DND-41 (cell line): ENCODE results near the gene CYB5B.

Experiments
- ATAC-seq: fragments of 200-7000 bp; cut with Tn5 transposase; 3 replicates; pipeline ENCODE4 v1.9.1; 2021; ENCODE audit warnings: low read depth; ENCODE audit not compliant: insufficient read depth
- DNase-seq: peaks from one replicate; pipeline ENCODE4 v3.0.0-alpha.2; 2020
- H2AFZ ChIP-seq: 2 replicates; pipeline ENCODE4 v1.6.0; 2012; ENCODE audit warnings: low read depth, low read length
- H3K27ac ChIP-seq: 2 replicates; pipeline ENCODE4 v1.5.1; 2012; ENCODE audit warnings: low read length, inconsistent platforms
- H3K27me3 ChIP-seq: fragments of 200-600 bp; sonication (generic); 2 replicates; pipeline ENCODE4 v1.6.0; 2012; ENCODE audit warnings: low read length, mild to moderate bottlenecking, inconsistent platforms; ENCODE audit not compliant: insufficient read depth, poor library complexity
- H3K36me3 ChIP-seq: 2 replicates; pipeline ENCODE4 v1.5.1; 2012; ENCODE audit warnings: low read length, inconsistent platforms; ENCODE audit not compliant: insufficient read depth
- H3K4me1 ChIP-seq: 2 replicates; pipeline ENCODE4 v1.5.1; 2012; ENCODE audit warnings: mild to moderate bottlenecking, low read length; ENCODE audit not compliant: insufficient read depth
- H3K4me2 ChIP-seq: 2 replicates; pipeline ENCODE4 v1.6.0; 2012; ENCODE audit warnings: mild to moderate bottlenecking, moderate library complexity, low read length, inconsistent platforms; ENCODE audit not compliant: insufficient read depth
- H3K4me3 ChIP-seq, 2 experiments: fragments of 200-600 bp in 1 of 2; shearing (Covaris generic) in 1 of 2; 2 replicates each; pipeline ENCODE4 v1.5.1; 2012 to 2016; ENCODE audit warnings: inconsistent platforms in 2 of 2, low read length in 2 of 2, mild to moderate bottlenecking in 2 of 2, low read depth in 1 of 2, moderate library complexity in 1 of 2
- H3K79me2 ChIP-seq: 2 replicates; pipeline ENCODE4 v1.6.0; 2012; ENCODE audit warnings: low read length, inconsistent platforms; ENCODE audit not compliant: insufficient read depth
- H3K9ac ChIP-seq: 2 replicates; pipeline ENCODE4 v1.6.0; 2012; ENCODE audit warnings: low read depth, mild to moderate bottlenecking, inconsistent platforms, low read length, moderate library complexity
- H3K9me3 ChIP-seq: 2 replicates; pipeline ENCODE4 v1.5.1; 2012; ENCODE audit warnings: low read length, moderate library complexity, mild to moderate bottlenecking, inconsistent platforms; ENCODE audit not compliant: insufficient read depth, severe bottlenecking
- H4K20me1 ChIP-seq: 2 replicates; pipeline ENCODE4 v1.6.0; 2012; ENCODE audit warnings: low read length; ENCODE audit not compliant: insufficient read depth
- EZH2 ChIP-seq: IDR thresholded peaks from 3 replicates; pipeline ENCODE4 v1.6.1; 2012; ENCODE audit warnings: borderline replicate concordance, low read depth, mild to moderate bottlenecking, moderate library complexity, low read length, inconsistent platforms; ENCODE audit not compliant: severe bottlenecking
- TF ChIP-seq, protein P1 (sequence below): IDR thresholded peaks from 2 replicates; pipeline ENCODE4 v1.5.1; 2012; ENCODE audit warnings: borderline replicate concordance, low read length, moderate library complexity, mild to moderate bottlenecking; ENCODE audit not compliant: poor library complexity, severe bottlenecking; ENCODE audit errors: extremely low read depth

The CYB5B gene

DNA sequence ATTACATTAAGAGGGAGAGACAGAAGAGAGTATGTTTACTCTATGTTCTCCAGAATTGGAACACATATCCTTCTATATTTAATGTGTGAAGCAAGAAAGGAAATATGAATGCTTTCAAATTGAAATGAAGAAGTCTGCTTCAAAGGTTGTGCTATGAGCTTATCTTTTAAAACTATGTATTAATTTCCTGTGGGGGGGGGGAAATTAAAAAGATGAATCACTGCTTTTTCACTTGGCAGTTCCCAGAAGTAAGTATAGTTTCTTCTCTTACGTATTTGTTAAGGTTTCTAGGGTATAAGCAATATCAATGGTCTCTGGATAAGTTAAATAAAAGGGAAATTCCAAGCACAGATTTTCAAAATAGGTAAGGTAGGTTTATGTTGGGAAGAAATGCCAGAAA, 45.7 kb upstream of the CYB5B start:
- Histone ChIP-seq H3K79me2 (peaks cover 63% of the 10 kb centered on the region), H3K27me3 (no peaks in the 10 kb centered on the region), H4K20me1 (no peaks in the 10 kb centered on the region), H3K4me1 (peaks cover 20% of the 10 kb centered on the region), H3K36me3 (peaks cover 84% of the 10 kb centered on the region), H3K4me3 (no peak overlapping the region), H3K9ac (no peak overlapping the region), H2AFZ (no peak overlapping the region), H3K9me3 (no peaks in the 10 kb centered on the region), H3K4me2 (no peak overlapping the region), H3K27ac (no peak overlapping the region)
- TF ChIP-seq EZH2, result no peak
- TF ChIP-seq, protein P1, sequence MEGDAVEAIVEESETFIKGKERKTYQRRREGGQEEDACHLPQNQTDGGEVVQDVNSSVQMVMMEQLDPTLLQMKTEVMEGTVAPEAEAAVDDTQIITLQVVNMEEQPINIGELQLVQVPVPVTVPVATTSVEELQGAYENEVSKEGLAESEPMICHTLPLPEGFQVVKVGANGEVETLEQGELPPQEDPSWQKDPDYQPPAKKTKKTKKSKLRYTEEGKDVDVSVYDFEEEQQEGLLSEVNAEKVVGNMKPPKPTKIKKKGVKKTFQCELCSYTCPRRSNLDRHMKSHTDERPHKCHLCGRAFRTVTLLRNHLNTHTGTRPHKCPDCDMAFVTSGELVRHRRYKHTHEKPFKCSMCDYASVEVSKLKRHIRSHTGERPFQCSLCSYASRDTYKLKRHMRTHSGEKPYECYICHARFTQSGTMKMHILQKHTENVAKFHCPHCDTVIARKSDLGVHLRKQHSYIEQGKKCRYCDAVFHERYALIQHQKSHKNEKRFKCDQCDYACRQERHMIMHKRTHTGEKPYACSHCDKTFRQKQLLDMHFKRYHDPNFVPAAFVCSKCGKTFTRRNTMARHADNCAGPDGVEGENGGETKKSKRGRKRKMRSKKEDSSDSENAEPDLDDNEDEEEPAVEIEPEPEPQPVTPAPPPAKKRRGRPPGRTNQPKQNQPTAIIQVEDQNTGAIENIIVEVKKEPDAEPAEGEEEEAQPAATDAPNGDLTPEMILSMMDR, result no peak
- ATAC-seq, result no peak
- DNase-seq, result no peak

DNA sequence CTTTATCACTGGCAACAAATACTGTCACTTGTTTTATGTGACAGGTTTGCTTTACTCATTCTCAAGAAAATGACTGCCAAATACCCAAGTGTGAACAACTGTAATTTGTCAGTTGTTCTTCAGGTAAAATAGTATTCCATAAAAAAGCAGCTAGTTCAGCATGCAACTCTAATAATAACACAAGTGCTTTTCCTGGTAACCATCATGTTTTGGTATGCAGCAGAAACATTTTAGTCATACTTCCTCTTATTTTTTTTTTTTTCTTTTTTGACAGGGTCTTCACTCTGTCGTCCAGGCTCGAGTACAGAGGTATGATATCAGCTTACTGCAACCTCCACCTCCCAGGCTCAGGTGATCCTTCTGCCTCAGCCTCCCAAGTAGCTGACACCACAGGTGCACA, 43.2 kb upstream of the CYB5B start:
- DNase-seq (no peak), ATAC-seq (no peak)
- H3K79me2 ChIP-seq, result peaks cover 73% of the 10 kb centered on the region
- H4K20me1 ChIP-seq, result peaks cover 5% of the 10 kb centered on the region; the same call in 1 of the 2 replicates
- H3K9ac ChIP-seq, result no peak overlapping the region
- no peak overlapping the region for H3K4me2 ChIP-seq
- H3K36me3 ChIP-seq, result peaks cover 74% of the 10 kb centered on the region
- H3K27me3 ChIP-seq, result no peaks in the 10 kb centered on the region
- H3K9me3 ChIP-seq, result no peaks in the 10 kb centered on the region
- TF ChIP-seq, protein P1, result no peak
- TF ChIP-seq EZH2, result no peak
- H3K4me3 ChIP-seq, result no peak overlapping the region
- H2AFZ ChIP-seq, result no peak overlapping the region
- peaks cover 36% of the 10 kb centered on the region for H3K4me1 ChIP-seq
- no peak overlapping the region for H3K27ac ChIP-seq

DNA sequence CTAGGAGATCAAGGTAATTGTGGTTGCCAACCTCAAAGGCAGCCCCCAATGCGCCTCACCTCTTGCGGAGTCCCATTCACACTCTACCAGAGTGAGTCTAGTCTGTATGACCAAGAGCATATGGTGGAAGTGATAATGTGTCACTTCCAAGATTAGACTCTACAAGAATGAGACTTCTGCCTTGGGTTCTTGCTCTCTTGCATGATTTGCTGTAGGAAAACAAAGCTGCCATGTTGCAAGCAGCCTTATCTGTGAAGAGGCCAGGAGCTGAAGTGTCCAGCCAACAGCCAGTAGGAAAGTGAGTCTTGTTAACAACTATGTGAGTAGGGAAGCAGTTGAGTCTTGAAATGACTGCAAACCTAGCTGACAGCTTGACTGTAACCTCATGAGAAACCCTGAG, 42.0 kb upstream of the CYB5B start:
- Histone ChIP-seq H3K4me3 (no peak overlapping the region), H3K9me3 (no peaks in the 10 kb centered on the region), H3K27me3 (no peaks in the 10 kb centered on the region), H3K79me2 (peaks cover 75% of the 10 kb centered on the region), H3K27ac (no peak overlapping the region), H3K4me1 (peaks cover 43% of the 10 kb centered on the region), H2AFZ (no peak overlapping the region), H3K9ac (no peak overlapping the region), H3K36me3 (peaks cover 68% of the 10 kb centered on the region), H4K20me1 (peaks cover 5% of the 10 kb centered on the region; the same call in 1 of the 2 replicates), H3K4me2 (peak overlapping the region; percentile 31; the same call in 1 of the 2 replicates)
- TF ChIP-seq EZH2, result no peak
- TF ChIP-seq, protein P1, result no peak
- ATAC-seq, result no peak
- DNase-seq, result no peak

DNA sequence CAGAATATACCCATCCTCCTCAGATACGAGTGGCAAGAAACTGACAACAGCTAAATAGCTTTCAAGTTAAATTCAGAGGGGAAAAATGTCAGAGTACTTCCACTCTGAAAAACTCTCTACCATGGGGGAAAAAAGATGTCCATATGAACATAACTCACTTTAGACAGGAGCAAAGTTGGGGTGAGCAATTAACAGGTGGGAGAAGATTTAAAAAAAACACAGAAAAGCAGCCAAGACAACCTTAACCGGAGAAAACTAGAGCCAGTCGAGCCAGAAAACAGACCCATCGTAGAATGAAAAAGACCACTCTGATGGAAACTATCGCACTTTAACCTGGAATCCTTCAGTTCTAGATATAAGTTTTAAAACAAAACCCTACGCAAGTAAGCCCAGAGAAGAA, 39.4 kb upstream of the CYB5B start:
- H3K9ac ChIP-seq, result peak overlapping the region; percentile 74
- H3K9me3 ChIP-seq, result no peaks in the 10 kb centered on the region
- H2AFZ ChIP-seq, result peak overlapping the region; percentile 72
- no peaks in the 10 kb centered on the region for H3K27me3 ChIP-seq
- peak overlapping the region; percentile 76 for H3K27ac ChIP-seq
- H3K36me3 ChIP-seq, result peaks cover 44% of the 10 kb centered on the region
- ATAC-seq (no peak), DNase-seq (no peak)
- H3K4me2 ChIP-seq, result peak overlapping the region; percentile 90
- H3K4me1 ChIP-seq, result peaks cover 43% of the 10 kb centered on the region
- H3K79me2 ChIP-seq, result peaks cover 63% of the 10 kb centered on the region
- peak overlapping the region; percentile 77 to 90 for H3K4me3 ChIP-seq
- TF ChIP-seq EZH2, result no peak
- TF ChIP-seq, protein P1, result no peak
- peaks cover 5% of the 10 kb centered on the region; the same call in 1 of the 2 replicates for H4K20me1 ChIP-seq
